GM23248 (cell line): ENCODE data around the gene STON2. TPM values are rescaled to one million over a fixed set of nuclear protein-coding genes. Genes with fewer than 3 reads are reported as not detected.

ENCODE experiments used
- DNase-seq: peaks from one replicate; pipeline ENCODE4 v3.0.0-alpha.2; 2015
- H2AFZ ChIP-seq: fragments of 200-600 bp; sonication (generic); 2 replicates; pipeline ENCODE4 v1.6.1; 2016; ENCODE audit warnings: antibody characterized with exemption
- H3F3A ChIP-seq: fragments of 200-600 bp; sonication (generic); 2 replicates; pipeline ENCODE4 v1.6.1; 2016; ENCODE audit warnings: mild to moderate bottlenecking, antibody characterized with exemption, mixed run types; ENCODE audit not compliant: insufficient read depth
- H3K27ac ChIP-seq: fragments of 200-600 bp; sonication (generic); 2 replicates; pipeline ENCODE4 v1.5.1; 2016; ENCODE audit warnings: mild to moderate bottlenecking
- H3K27me3 ChIP-seq: fragments of 200-600 bp; sonication (generic); replicated peaks from 2 replicates; pipeline ENCODE4 v1.6.1; 2016; ENCODE audit warnings: mild to moderate bottlenecking; ENCODE audit not compliant: insufficient read depth
- H3K36me3 ChIP-seq: fragments of 200-600 bp; sonication (generic); 2 replicates; pipeline ENCODE4 v1.6.1; 2016; ENCODE audit warnings: low read depth, mild to moderate bottlenecking
- H3K4me1 ChIP-seq: fragments of 200-600 bp; sonication (generic); 2 replicates; pipeline ENCODE4 v1.6.1; 2016; ENCODE audit warnings: mild to moderate bottlenecking; ENCODE audit not compliant: insufficient read depth
- H3K4me2 ChIP-seq: fragments of 200-600 bp; sonication (generic); one replicate; pipeline ENCODE4 v1.6.1; 2016; ENCODE audit warnings: mild to moderate bottlenecking; ENCODE audit not compliant: unreplicated experiment
- H3K4me3 ChIP-seq: fragments of 200-600 bp; sonication (generic); 2 replicates; pipeline ENCODE4 v1.5.1; 2016; ENCODE audit warnings: mild to moderate bottlenecking
- H3K79me2 ChIP-seq: fragments of 200-600 bp; sonication (generic); 2 replicates; pipeline ENCODE4 v1.6.1; 2016; ENCODE audit warnings: mild to moderate bottlenecking; ENCODE audit not compliant: insufficient read depth
- H3K9ac ChIP-seq: fragments of 200-600 bp; sonication (generic); 2 replicates; pipeline ENCODE4 v1.6.1; 2016; ENCODE audit warnings: mild to moderate bottlenecking
- H3K9me2 ChIP-seq: fragments of 200-600 bp; sonication (generic); 2 replicates; pipeline ENCODE4 v1.6.1; 2016; ENCODE audit warnings: mixed run types, mild to moderate bottlenecking, moderate library complexity; ENCODE audit not compliant: insufficient read depth
- H3K9me3 ChIP-seq: fragments of 200-600 bp; sonication (generic); one replicate; pipeline ENCODE4 v1.6.1; 2017; ENCODE audit warnings: low read depth
- H4K20me1 ChIP-seq: fragments of 200-600 bp; sonication (generic); 2 replicates; pipeline ENCODE4 v1.6.0; 2016; ENCODE audit not compliant: insufficient read depth
- EZH2 ChIP-seq: fragments of 200-600 bp; sonication (generic); IDR thresholded peaks from 2 replicates; pipeline ENCODE4 v1.6.1; 2018; ENCODE audit warnings: antibody characterized with exemption, mild to moderate bottlenecking; ENCODE audit not compliant: insufficient read depth, poor library complexity, severe bottlenecking
- EZH2phosphoT487 ChIP-seq: fragments of 200-600 bp; sonication (generic); IDR thresholded peaks from 2 replicates; pipeline ENCODE4 v1.6.1; 2018; ENCODE audit warnings: antibody characterized with exemption, moderate library complexity, mild to moderate bottlenecking, low read depth; ENCODE audit not compliant: insufficient read depth
- WGBS, 2 experiments: methylation state at CpG; one replicate each; pipeline ENCODE4 v1.1.6; 2015 to 2017; ENCODE audit warnings: low lambda C conversion rate in 2 of 2, low coverage in 1 of 2; ENCODE audit errors: missing lambda C conversion rate in 2 of 2; 5-methylcytosine and 5-hydroxymethylcytosine counted together
- in situ Hi-C: fragments of 300-500 bp; cut with MboI; formaldehyde crosslinking; loops from 2 replicates; pipeline ENCODE4 v1.15.0; 2020
- polyA plus RNA-seq: library from polyadenylated mRNA; unstranded; fragments of >200 nt; fragmentation: Nextera tagmentation; extraction: Ambion mirVana; gene quantifications from 2 replicates; pipeline ENCODE4 v1.2.1, GENCODE V29; 2016
- total RNA-seq: library from RNA; depleted of rRNA; stranded (reverse); fragments of >200 nt; shearing (Covaris generic); gene quantifications from 2 replicates; pipeline ENCODE4 v1.2.3, GENCODE V29; 2014

STON2 gene
- total and polyA plus RNA-seq, 2 experiments from 2014 or later: 0.14 TPM; not detected in 1

DNA sequence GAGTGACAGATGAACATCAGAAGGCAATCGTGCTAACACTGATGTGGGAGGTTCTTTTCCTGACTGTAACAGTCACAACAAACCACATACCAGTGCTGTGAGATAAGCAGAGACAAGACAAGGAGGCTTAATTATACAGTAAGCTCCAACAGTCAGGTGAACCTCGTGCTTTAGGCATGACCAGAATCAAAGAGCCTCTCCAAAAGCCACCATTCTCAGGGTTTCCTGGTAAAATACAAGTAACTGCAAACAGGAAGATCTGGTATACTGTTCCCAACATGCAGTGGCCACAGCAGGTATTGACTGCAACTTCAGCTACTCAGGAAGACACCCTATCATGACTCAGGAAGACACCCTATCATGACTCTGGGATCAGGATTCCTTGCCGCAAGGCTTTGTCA is 132.1 kb downstream of the STON2 start:
- WGBS, 2 experiments: 47 to 63% methylated on average over 3 of the region's 3 CpGs

DNA sequence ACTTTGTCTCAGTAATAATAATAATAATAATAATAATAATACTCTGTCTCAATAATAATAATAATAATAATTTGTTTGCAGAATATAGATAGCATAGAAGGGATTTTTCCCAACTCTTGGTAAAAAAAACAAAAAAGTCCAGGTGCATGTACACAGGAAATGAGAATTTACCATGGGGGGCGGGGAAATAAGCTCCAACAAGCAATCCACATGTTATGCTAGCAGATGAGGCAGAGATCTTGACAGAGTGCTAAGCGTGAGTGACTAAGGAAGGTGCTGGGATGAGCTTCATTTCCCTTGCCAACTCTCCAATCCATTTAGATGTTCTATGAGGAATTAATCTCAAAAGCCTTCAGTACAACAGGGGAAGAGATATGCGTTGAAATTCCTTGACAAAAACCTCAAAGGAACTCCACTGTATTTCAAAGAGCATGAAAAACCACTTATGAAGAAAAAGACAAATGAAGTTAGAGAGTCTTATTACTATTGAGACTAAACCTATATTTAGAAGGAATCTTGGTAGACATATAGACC is 134.4 kb downstream of the STON2 start:
- Histone ChIP-seq H3K4me2 (no peak overlapping the region), H2AFZ (no peak overlapping the region), H3F3A (no peaks in the 10 kb centered on the region), H3K9ac (no peak overlapping the region), H3K4me3 (no peak overlapping the region), H3K79me2 (no peaks in the 10 kb centered on the region), H3K9me3 (no peaks in the 10 kb centered on the region), H3K27me3 (peaks cover 30% of the 10 kb centered on the region), H3K36me3 (no peaks in the 10 kb centered on the region), H3K4me1 (no peaks in the 10 kb centered on the region), H3K9me2 (no peaks in the 10 kb centered on the region), H3K27ac (no peak overlapping the region), H4K20me1 (no peaks in the 10 kb centered on the region)
- in situ Hi-C loops: no loop called here
- TF ChIP-seq EZH2phosphoT487 (no peak), EZH2 (no peak)
- DNase-seq: no peak
- 57 to 61% methylated on average over 3 of the region's 3 CpGs for WGBS, 2 experiments

More for the DNA sequence above, 132.1 kb downstream of the STON2 start:
- H3K4me2 ChIP-seq: no peak overlapping the region
- no peak overlapping the region for H3K9ac ChIP-seq
- no peaks in the 10 kb centered on the region for H3K4me1 ChIP-seq
- no peaks in the 10 kb centered on the region for H4K20me1 ChIP-seq
- no peaks in the 10 kb centered on the region for H3K79me2 ChIP-seq
- TF ChIP-seq EZH2phosphoT487 (no peak), EZH2 (no peak)
- H3F3A ChIP-seq: no peaks in the 10 kb centered on the region
- H3K9me3 ChIP-seq: no peaks in the 10 kb centered on the region
- no peak overlapping the region for H3K4me3 ChIP-seq
- H2AFZ ChIP-seq: no peak overlapping the region
- in situ Hi-C loops: no loop called here
- H3K9me2 ChIP-seq: no peaks in the 10 kb centered on the region
- peaks cover 42% of the 10 kb centered on the region for H3K27me3 ChIP-seq
- no peak overlapping the region for H3K27ac ChIP-seq
- no peaks in the 10 kb centered on the region for H3K36me3 ChIP-seq
- DNase-seq: peak; percentile 40

DNA sequence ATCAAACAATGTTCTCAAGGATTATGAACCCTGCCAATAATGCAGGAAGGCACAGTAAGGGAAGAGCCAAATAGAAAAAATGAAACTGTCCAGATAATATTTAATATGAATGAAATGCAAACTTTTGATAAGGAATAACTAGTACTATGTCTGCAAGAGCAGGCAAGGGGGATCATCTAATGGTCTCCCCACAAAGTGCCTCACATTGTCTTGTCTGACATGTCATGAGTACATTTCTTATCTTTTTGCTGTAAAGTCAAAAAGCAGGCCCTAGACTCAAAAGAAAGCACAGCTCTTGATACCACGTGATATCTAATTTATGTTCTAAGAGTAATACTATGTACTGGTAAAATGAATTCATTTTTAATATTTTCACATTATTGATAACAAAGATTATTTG is 135.5 kb downstream of the STON2 start:
- Histone ChIP-seq H3K36me3 (no peaks in the 10 kb centered on the region), H3F3A (no peaks in the 10 kb centered on the region), H3K9ac (no peak overlapping the region), H3K4me2 (no peak overlapping the region), H4K20me1 (no peaks in the 10 kb centered on the region), H3K27me3 (peaks cover 30% of the 10 kb centered on the region), H3K27ac (no peak overlapping the region), H3K9me2 (no peaks in the 10 kb centered on the region), H3K9me3 (no peaks in the 10 kb centered on the region), H3K79me2 (no peaks in the 10 kb centered on the region), H2AFZ (no peak overlapping the region), H3K4me1 (no peaks in the 10 kb centered on the region), H3K4me3 (no peak overlapping the region)
- in situ Hi-C loops: no loop called here
- no peak for TF ChIP-seq EZH2phosphoT487
- TF ChIP-seq EZH2: no peak
- 37 to 43% methylated on average over 1 of the region's 1 CpG for WGBS, 2 experiments
- DNase-seq: no peak

DNA sequence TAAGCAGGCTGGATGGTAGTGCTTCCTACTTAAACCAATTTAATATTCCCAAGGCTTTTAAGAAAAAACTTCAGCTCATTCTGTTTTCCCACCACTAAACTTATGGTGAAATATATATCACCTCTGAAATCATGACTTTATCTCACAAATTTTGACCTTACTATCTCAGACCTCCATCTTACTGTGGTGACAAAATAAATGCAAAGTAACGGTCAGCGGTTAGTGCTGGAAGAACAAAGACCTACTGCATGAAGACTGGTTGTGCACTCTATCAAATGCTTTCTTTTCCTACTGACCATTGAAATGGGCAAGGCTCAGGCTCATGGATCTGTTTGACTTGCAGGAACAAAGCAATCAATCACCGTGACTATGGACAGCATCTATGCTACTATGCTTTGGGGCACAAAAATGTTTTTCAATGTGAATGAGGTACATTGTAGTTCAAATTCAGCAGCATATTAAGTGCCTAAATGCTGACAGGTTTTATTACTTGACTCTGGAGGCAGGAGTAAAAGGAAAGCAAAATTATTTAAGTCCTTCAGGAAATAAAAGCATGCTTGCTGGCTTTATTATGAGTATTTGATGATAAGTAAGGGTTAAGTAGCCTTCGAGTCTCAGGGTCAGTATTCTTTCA is 136.2 kb downstream of the STON2 start:
- Histone ChIP-seq H3K4me3 (no peak overlapping the region), H3K27me3 (peaks cover 30% of the 10 kb centered on the region), H3K9ac (no peak overlapping the region), H2AFZ (no peak overlapping the region), H3K9me2 (no peaks in the 10 kb centered on the region), H3K9me3 (no peaks in the 10 kb centered on the region), H3K4me1 (no peaks in the 10 kb centered on the region), H3F3A (no peaks in the 10 kb centered on the region), H3K4me2 (no peak overlapping the region), H3K79me2 (no peaks in the 10 kb centered on the region), H3K36me3 (no peaks in the 10 kb centered on the region), H3K27ac (no peak overlapping the region), H4K20me1 (no peaks in the 10 kb centered on the region)
- no peak for DNase-seq
- in situ Hi-C loops: no loop called here
- TF ChIP-seq EZH2phosphoT487 (no peak), EZH2 (no peak)
- 85 to 93% methylated on average over 4 of the region's 4 CpGs for WGBS, 2 experiments
